PC-9 (cell line): ENCODE measurements around the gene TTC39B. TPM values are rescaled to one million over a fixed set of nuclear protein-coding genes. Genes with fewer than 3 reads are reported as not detected.

Source experiments
- BruUV-seq: library from RNA; stranded (reverse); fragments of 400-500 nt; replicated peaks from 2 replicates; lab custom pipeline; 2021; lab: Mats Ljungman, UMichigan
- CTCF ChIA-PET: fragments of 300-600 bp; sonication (Branson Sonifier 250); formaldehyde crosslinking; loops from one replicate; lab custom pipeline; 2022; ENCODE audit warnings: antibody characterized with exemption; lab: Charles Lee
- POLR2A ChIA-PET: fragments of 300-600 bp; sonication (Branson Sonifier 250); formaldehyde crosslinking; loops from one replicate; lab custom pipeline; 2022; ENCODE audit warnings: antibody characterized with exemption; ENCODE audit not compliant: unreplicated experiment; lab: Charles Lee
- DNase-seq, 2 experiments: peaks; one replicate each; pipeline versions ENCODE4 v3.0.0 to v3.0.0-alpha.2; 2015 to 2022; ENCODE audit warnings: mixed read lengths in 1 of 2
- H2AFZ ChIP-seq: fragments of 200-600 bp; sonication (generic); 2 replicates; pipeline ENCODE4 v1.8.1; 2017; ENCODE audit warnings: antibody characterized with exemption
- H3F3A ChIP-seq: fragments of 200-600 bp; sonication (generic); 2 replicates; pipeline ENCODE4 v1.8.1; 2017; ENCODE audit warnings: antibody characterized with exemption, mild to moderate bottlenecking, low read depth; ENCODE audit not compliant: insufficient read depth
- H3K27ac ChIP-seq: fragments of 200-600 bp; sonication (generic); 2 replicates; pipeline ENCODE4 v1.6.1; 2016; ENCODE audit warnings: mixed run types
- H3K27me3 ChIP-seq: fragments of 200-600 bp; sonication (generic); 2 replicates; pipeline ENCODE4 v1.6.1; 2016; ENCODE audit warnings: low read depth, mixed run types; ENCODE audit not compliant: insufficient read depth
- H3K36me3 ChIP-seq: fragments of 200-600 bp; sonication (generic); 2 replicates; pipeline ENCODE4 v1.6.1; 2016; ENCODE audit warnings: low read depth, mixed run types
- H3K4me1 ChIP-seq: fragments of 200-600 bp; sonication (generic); replicated peaks from 2 replicates; pipeline ENCODE4 v1.6.1; 2016; ENCODE audit warnings: mixed run types; ENCODE audit not compliant: insufficient read depth
- H3K4me2 ChIP-seq: fragments of 200-600 bp; sonication (generic); 2 replicates; pipeline ENCODE4 v1.6.1; 2017; ENCODE audit warnings: mixed run types
- H3K4me3 ChIP-seq: fragments of 200-600 bp; sonication (generic); 2 replicates; pipeline ENCODE4 v1.6.1; 2016; ENCODE audit warnings: mixed run types
- H3K79me2 ChIP-seq: fragments of 200-600 bp; sonication (generic); 2 replicates; pipeline ENCODE4 v1.6.1; 2017; ENCODE audit warnings: low read depth, mixed run types
- H3K9me2 ChIP-seq: fragments of 200-600 bp; sonication (generic); 2 replicates; pipeline ENCODE4 v1.8.1; 2017; ENCODE audit warnings: mild to moderate bottlenecking; ENCODE audit not compliant: insufficient read depth
- H3K9me3 ChIP-seq: fragments of 200-600 bp; sonication (generic); 2 replicates; pipeline ENCODE4 v1.8.1; 2016; ENCODE audit warnings: low read depth; ENCODE audit not compliant: insufficient read depth
- H4K20me1 ChIP-seq: fragments of 200-600 bp; sonication (generic); 2 replicates; pipeline ENCODE4 v1.8.1; 2017; ENCODE audit not compliant: insufficient read depth
- EZH2 ChIP-seq: fragments of 200-600 bp; sonication (generic); IDR thresholded peaks from 2 replicates; pipeline ENCODE4 v1.8.0; 2017; ENCODE audit warnings: antibody characterized with exemption, low read depth
- intact Hi-C: fragments of 100-400 bp; cut with micrococcal nuclease; formaldehyde crosslinking; loops from one replicate; pipeline ENCODE4 v1.10.0; 2022; ENCODE audit not compliant: unreplicated experiment
- total RNA-seq: library from RNA; stranded (reverse); gene quantifications from 2 replicates; pipeline ENCODE4 v1.2.3, GENCODE V29; 2021
- TF ChIP-seq, protein P1 (sequence below): fragments of 200-600 bp; sonication (generic); conservative IDR thresholded peaks from 2 replicates; pipeline ENCODE4 v1.6.1; 2017; ENCODE audit warnings: mixed run types, antibody characterized with exemption, mild to moderate bottlenecking, moderate library complexity

TTC39B gene
- total RNA-seq, 1 experiment from 2014 or later, result 8.8 TPM

GRCh38 chr9:15182101-15182551, 124.9 kb downstream of the TTC39B start:
- H2AFZ ChIP-seq, result no peak overlapping the region
- ChIA-PET POLR2A (no interaction called here), CTCF (no interaction called here)
- no peaks in the 10 kb centered on the region for H3K36me3 ChIP-seq
- H3K27ac ChIP-seq, result no peak overlapping the region
- intact Hi-C loops, result no loop called here
- H3K27me3 ChIP-seq, result no peaks in the 10 kb centered on the region
- H3K4me2 ChIP-seq, result no peak overlapping the region
- DNase-seq, result no peak
- no peaks in the 10 kb centered on the region for H3K9me2 ChIP-seq
- no peaks in the 10 kb centered on the region for H4K20me1 ChIP-seq
- no peaks in the 10 kb centered on the region for H3F3A ChIP-seq
- no TSS peak for BruUV-seq
- H3K9me3 ChIP-seq, result no peaks in the 10 kb centered on the region
- TF ChIP-seq, protein P1, sequence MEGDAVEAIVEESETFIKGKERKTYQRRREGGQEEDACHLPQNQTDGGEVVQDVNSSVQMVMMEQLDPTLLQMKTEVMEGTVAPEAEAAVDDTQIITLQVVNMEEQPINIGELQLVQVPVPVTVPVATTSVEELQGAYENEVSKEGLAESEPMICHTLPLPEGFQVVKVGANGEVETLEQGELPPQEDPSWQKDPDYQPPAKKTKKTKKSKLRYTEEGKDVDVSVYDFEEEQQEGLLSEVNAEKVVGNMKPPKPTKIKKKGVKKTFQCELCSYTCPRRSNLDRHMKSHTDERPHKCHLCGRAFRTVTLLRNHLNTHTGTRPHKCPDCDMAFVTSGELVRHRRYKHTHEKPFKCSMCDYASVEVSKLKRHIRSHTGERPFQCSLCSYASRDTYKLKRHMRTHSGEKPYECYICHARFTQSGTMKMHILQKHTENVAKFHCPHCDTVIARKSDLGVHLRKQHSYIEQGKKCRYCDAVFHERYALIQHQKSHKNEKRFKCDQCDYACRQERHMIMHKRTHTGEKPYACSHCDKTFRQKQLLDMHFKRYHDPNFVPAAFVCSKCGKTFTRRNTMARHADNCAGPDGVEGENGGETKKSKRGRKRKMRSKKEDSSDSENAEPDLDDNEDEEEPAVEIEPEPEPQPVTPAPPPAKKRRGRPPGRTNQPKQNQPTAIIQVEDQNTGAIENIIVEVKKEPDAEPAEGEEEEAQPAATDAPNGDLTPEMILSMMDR, result no peak
- no peak for TF ChIP-seq EZH2
- no peak overlapping the region for H3K4me3 ChIP-seq
- no peaks in the 10 kb centered on the region for H3K79me2 ChIP-seq
- H3K4me1 ChIP-seq, result no peaks in the 10 kb centered on the region

DNA sequence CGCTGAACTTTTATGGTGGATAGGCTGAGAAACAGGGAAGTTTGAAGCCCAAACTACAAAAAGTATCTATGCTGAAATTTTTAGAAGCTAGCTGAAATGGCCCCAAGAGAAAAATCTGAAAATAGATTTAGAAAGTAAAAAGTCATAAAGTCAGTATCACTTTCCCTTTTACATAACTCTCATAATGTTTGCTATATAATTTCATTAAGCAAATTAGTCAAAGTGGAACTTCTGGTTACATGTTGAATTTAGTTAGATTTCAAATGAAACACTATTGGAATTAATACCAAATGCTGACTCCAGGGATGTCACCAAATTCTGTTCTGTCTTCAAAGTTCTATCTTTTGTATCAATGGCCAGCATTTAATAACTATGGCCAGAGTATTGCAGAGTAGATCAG, 126.9 kb downstream of the TTC39B start:
- intact Hi-C loops, result no loop called here
- BruUV-seq, result no TSS peak
- H3K4me1 ChIP-seq, result no peaks in the 10 kb centered on the region

GRCh38 chr9:15178631-15179030, 128.4 kb downstream of the TTC39B start:
- no peaks in the 10 kb centered on the region for H3K79me2 ChIP-seq
- H2AFZ ChIP-seq, result no peak overlapping the region
- H3K36me3 ChIP-seq, result no peaks in the 10 kb centered on the region
- no peaks in the 10 kb centered on the region for H3K27me3 ChIP-seq
- DNase-seq, result no peak
- TF ChIP-seq, protein P1, result no peak
- no peak for TF ChIP-seq EZH2
- H3F3A ChIP-seq, result no peaks in the 10 kb centered on the region
- H3K4me3 ChIP-seq, result no peak overlapping the region
- H4K20me1 ChIP-seq, result no peaks in the 10 kb centered on the region
- POLR2A ChIA-PET, result no interaction called here
- H3K9me2 ChIP-seq, result no peaks in the 10 kb centered on the region
- intact Hi-C loops, result no loop called here
- CTCF ChIA-PET, result no interaction called here
- no peaks in the 10 kb centered on the region for H3K9me3 ChIP-seq
- no peaks in the 10 kb centered on the region for H3K4me1 ChIP-seq
- no peak overlapping the region for H3K4me2 ChIP-seq
- H3K27ac ChIP-seq, result no peak overlapping the region
- BruUV-seq, result no TSS peak

More for the DNA sequence above, 126.9 kb downstream of the TTC39B start:
- ChIA-PET POLR2A (no interaction called here), CTCF (no interaction called here)
- Histone ChIP-seq H3K9me2 (no peaks in the 10 kb centered on the region), H3K4me3 (no peak overlapping the region), H4K20me1 (no peaks in the 10 kb centered on the region), H3K79me2 (no peaks in the 10 kb centered on the region), H3F3A (no peaks in the 10 kb centered on the region), H3K36me3 (no peaks in the 10 kb centered on the region), H3K27me3 (no peaks in the 10 kb centered on the region), H3K27ac (no peak overlapping the region), H3K4me2 (no peak overlapping the region), H2AFZ (no peak overlapping the region), H3K9me3 (no peaks in the 10 kb centered on the region)
- no peak for DNase-seq
- TF ChIP-seq, protein P1, result no peak
- TF ChIP-seq EZH2, result no peak
